Measurements from ENCODE around the gene TFDP3. TPM values are rescaled to one million over a fixed set of nuclear protein-coding genes. Genes with fewer than 3 reads are reported as not detected.

Gene TFDP3, protein sequence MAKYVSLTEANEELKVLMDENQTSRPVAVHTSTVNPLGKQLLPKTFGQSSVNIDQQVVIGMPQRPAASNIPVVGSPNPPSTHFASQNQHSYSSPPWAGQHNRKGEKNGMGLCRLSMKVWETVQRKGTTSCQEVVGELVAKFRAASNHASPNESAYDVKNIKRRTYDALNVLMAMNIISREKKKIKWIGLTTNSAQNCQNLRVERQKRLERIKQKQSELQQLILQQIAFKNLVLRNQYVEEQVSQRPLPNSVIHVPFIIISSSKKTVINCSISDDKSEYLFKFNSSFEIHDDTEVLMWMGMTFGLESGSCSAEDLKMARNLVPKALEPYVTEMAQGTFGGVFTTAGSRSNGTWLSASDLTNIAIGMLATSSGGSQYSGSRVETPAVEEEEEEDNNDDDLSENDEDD
- total RNA-seq (not detected), polyA plus RNA-seq (not detected)

DNA sequence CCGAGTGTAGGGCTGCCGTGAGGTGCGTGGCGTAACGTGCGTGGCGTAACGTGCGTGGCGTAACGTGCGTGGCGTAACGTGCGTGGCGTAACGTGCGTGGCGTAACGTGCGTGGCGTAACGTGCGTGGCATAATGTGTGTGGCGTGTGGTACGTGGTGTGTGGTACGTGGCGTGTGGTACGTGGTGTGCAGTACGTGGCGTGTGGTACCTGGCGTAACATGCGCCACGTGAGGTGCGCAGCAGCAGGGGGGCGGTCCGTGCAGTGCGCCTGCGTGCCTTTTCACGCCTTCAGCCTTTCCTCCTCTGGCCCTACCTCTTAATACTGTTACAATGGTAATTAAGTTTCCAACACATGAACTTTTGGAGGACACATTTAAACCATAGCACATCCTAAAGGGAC is at the start of gene TFDP3:
TSS of gene TFDP3 (minus strand) at position 26 of the 400 bp plus-strand sequence. CDS start 95 bp downstream, outside the sequence.
- Histone ChIP-seq H3K4me3 (ENCODE audit: low read length in 2 of 2) (no peak within 1 kb of the TSS), H3K36me3 (ENCODE audit: insufficient read depth, low read length) (no peaks in the 10 kb centered on the region), H3K9me3 (ENCODE audit: control insufficient read depth in 1 of 2, low read length in 2 of 2) (no peaks in the 10 kb centered on the region), H3K27me3 (ENCODE audit: insufficient read depth, low read length) (no peaks in the 10 kb centered on the region), H3K4me1 (ENCODE audit: insufficient read depth, low read length) (no peaks in the 10 kb centered on the region), H3K27ac (ENCODE audit: low read depth, low read length) (no peak within 1 kb of the TSS)
- Mint-ChIP-seq H3K4me1 (no peaks in the 10 kb centered on the region), H3K36me3 (no peaks in the 10 kb centered on the region), H3K9me3 (no peaks in the 10 kb centered on the region), H3K27ac (no peak within 1 kb of the TSS), H3K27me3 (no peaks in the 10 kb centered on the region), H3K4me3 (no peak within 1 kb of the TSS)
- ChIA-PET POLR2A (ENCODE audit: partially characterized antibody) (no interaction called here), CTCF (ENCODE audit: partially characterized antibody) (no interaction called here)
- no peak for DNase-seq
- intact Hi-C loops (cut with micrococcal nuclease) = no loop called here

DNA sequence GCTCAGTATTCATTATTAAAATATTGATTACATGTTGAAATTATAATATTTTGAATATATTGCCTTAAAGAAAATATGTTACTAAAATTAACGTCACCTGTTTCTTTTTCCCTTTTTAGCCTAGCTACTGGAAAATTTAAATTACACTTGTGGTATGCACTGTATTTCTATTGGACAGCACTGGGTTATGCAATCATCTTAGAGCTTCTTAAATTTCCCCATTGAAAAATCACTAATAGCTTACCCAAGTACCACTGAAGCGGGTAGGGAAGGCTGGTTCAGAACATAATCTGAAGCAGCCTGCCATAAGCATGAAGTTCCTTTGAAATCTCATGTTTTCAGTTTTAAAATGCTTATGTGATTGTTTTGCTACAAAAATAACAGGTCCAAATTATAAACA is 49.5 kb upstream of the TFDP3 start:
- Mint-ChIP-seq H3K27me3 (peaks cover 0 to 1% of the 10 kb centered on the region in 2 donors), H3K4me3 (no peak overlapping the region), H3K36me3 (no peaks in the 10 kb centered on the region), H3K9me3 (no peaks in the 10 kb centered on the region), H3K27ac (no peak overlapping the region), H3K4me1 (no peaks in the 10 kb centered on the region)
- POLR2A ChIA-PET (ENCODE audit: partially characterized antibody) = no interaction called here
- Histone ChIP-seq H3K27me3 (ENCODE audit: insufficient read depth, low read length) (no peaks in the 10 kb centered on the region), H3K9me3 (ENCODE audit: control insufficient read depth in 1 of 2, low read length in 2 of 2) (no peaks in the 10 kb centered on the region), H3K4me3 (ENCODE audit: low read length in 2 of 2) (no peak overlapping the region), H3K36me3 (ENCODE audit: insufficient read depth, low read length) (no peaks in the 10 kb centered on the region), H3K27ac (ENCODE audit: low read depth, low read length) (no peak overlapping the region), H3K4me1 (ENCODE audit: insufficient read depth, low read length) (no peaks in the 10 kb centered on the region)
- DNase-seq = no peak
- intact Hi-C loops (cut with micrococcal nuclease) = no loop called here
- CTCF ChIA-PET (ENCODE audit: partially characterized antibody) = no interaction called here

DNA sequence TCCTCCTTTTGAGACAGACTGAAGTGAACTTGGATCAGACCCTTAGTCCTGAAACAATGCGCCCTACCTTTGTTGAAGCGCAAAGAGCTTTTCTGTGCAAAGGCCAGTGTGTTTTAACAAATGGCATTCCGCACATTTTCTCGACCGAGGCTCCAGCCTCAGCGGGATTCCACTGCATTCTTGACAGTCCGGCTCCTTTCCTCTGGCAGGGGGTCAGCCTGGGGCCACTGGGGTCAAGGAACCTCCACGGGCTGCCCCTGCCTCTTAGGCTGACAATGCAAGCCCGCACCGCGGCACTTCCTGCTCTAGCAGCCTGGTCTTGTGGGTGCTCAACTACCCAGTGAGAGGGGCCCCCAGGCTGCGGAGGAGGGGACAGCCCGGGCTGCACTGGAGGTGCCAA is 47.2 kb upstream of the TFDP3 start:
- Mint-ChIP-seq H3K27me3 (peaks cover 0 to 1% of the 10 kb centered on the region in 2 donors), H3K9me3 (peaks cover 0 to 5% (median 0%) of the 10 kb centered on the region in 8 donors)
- H3K4me3 ChIP-seq (ENCODE audit: low read length in 2 of 2) = no peak overlapping the region

DNA sequence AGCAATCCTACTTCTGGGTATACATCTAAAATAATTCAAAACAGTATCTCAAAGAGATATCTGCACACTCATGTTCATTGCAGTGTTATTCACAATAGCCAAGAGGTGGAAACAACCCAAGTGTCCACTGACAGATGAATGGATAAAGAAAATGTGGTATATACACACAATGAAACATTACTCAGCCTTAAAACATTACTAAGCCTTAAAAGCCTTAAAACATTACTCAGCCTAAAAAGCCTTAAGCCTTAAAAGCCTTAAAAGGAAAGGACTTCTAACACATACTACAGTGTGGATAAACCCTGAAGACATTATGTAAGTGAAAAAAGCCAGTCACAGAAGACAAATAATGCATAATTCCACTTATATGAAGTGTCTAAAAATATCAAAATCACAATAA is 40.3 kb upstream of the TFDP3 start:
- no peaks in the 10 kb centered on the region for H3K4me1 ChIP-seq (ENCODE audit: insufficient read depth, low read length)
- no peak overlapping the region for H3K27ac ChIP-seq (ENCODE audit: low read depth, low read length)
- no peaks in the 10 kb centered on the region for H3K4me1 Mint-ChIP-seq
- no peak overlapping the region for H3K27ac Mint-ChIP-seq
- no peaks in the 10 kb centered on the region for H3K36me3 Mint-ChIP-seq
- H3K36me3 ChIP-seq (ENCODE audit: insufficient read depth, low read length) = no peaks in the 10 kb centered on the region
- H3K9me3 ChIP-seq (ENCODE audit: control insufficient read depth in 1 of 2, low read length in 2 of 2) = no peaks in the 10 kb centered on the region
- DNase-seq = no peak
- ChIA-PET POLR2A (ENCODE audit: partially characterized antibody) (no interaction called here), CTCF (ENCODE audit: partially characterized antibody) (no interaction called here)
- H3K9me3 Mint-ChIP-seq = peaks cover 0 to 5% (median 0%) of the 10 kb centered on the region in 8 donors
- H3K4me3 ChIP-seq (ENCODE audit: low read length in 2 of 2) = no peak overlapping the region
- H3K4me3 Mint-ChIP-seq = no peak overlapping the region
- intact Hi-C loops (cut with micrococcal nuclease) = no loop called here
- no peaks in the 10 kb centered on the region for H3K27me3 ChIP-seq (ENCODE audit: insufficient read depth, low read length)
- H3K27me3 Mint-ChIP-seq = no peaks in the 10 kb centered on the region

More for the DNA sequence above, 47.2 kb upstream of the TFDP3 start:
- H3K27me3 ChIP-seq (ENCODE audit: insufficient read depth, low read length) = no peaks in the 10 kb centered on the region
- no peak overlapping the region for H3K4me3 Mint-ChIP-seq
- intact Hi-C loops (cut with micrococcal nuclease) = no loop called here
- no peaks in the 10 kb centered on the region for H3K36me3 Mint-ChIP-seq
- POLR2A ChIA-PET (ENCODE audit: partially characterized antibody) = no interaction called here
- no peak overlapping the region for H3K27ac ChIP-seq (ENCODE audit: low read depth, low read length)
- no peaks in the 10 kb centered on the region for H3K36me3 ChIP-seq (ENCODE audit: insufficient read depth, low read length)
- no peaks in the 10 kb centered on the region for H3K9me3 ChIP-seq (ENCODE audit: control insufficient read depth in 1 of 2, low read length in 2 of 2)
- DNase-seq = no peak
- CTCF ChIA-PET (ENCODE audit: partially characterized antibody) = no interaction called here
- no peaks in the 10 kb centered on the region for H3K4me1 ChIP-seq (ENCODE audit: insufficient read depth, low read length)
- no peak overlapping the region for H3K27ac Mint-ChIP-seq
- no peaks in the 10 kb centered on the region for H3K4me1 Mint-ChIP-seq

DNA sequence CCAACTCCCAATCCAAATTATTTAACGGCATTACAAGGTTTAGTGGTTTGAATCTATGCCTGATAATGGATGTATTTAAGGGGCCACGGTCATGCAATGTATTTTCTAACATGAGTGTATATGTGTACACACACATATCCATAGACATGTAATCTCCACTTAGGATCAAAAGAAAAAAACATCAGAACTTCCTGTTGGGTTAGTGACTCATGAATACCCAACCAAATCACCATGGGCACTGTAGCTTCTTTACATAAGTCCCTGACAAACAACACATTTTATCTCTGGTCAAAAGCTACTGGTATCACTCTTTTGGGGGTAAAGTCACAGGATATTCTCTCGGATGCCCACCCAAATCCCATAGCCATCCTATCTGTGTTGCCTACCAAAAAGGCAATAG is 36.5 kb upstream of the TFDP3 start:
- Mint-ChIP-seq H3K27ac (no peak overlapping the region), H3K4me1 (no peaks in the 10 kb centered on the region), H3K4me3 (no peak overlapping the region), H3K27me3 (no peaks in the 10 kb centered on the region), H3K9me3 (peaks cover 0 to 4% (median 0%) of the 10 kb centered on the region in 8 donors), H3K36me3 (no peaks in the 10 kb centered on the region)
- Histone ChIP-seq H3K4me1 (ENCODE audit: insufficient read depth, low read length) (no peaks in the 10 kb centered on the region), H3K36me3 (ENCODE audit: insufficient read depth, low read length) (no peaks in the 10 kb centered on the region), H3K27ac (ENCODE audit: low read depth, low read length) (no peak overlapping the region), H3K27me3 (ENCODE audit: insufficient read depth, low read length) (no peaks in the 10 kb centered on the region), H3K4me3 (ENCODE audit: low read length in 2 of 2) (no peak overlapping the region), H3K9me3 (ENCODE audit: control insufficient read depth in 1 of 2, low read length in 2 of 2) (no peaks in the 10 kb centered on the region)
- intact Hi-C loops (cut with micrococcal nuclease) = no loop called here
- POLR2A ChIA-PET (ENCODE audit: partially characterized antibody) = no interaction called here
- DNase-seq = no peak
- CTCF ChIA-PET (ENCODE audit: partially characterized antibody) = interaction anchor here (1.1 kb wide), 1 partner anchor 10 kb away, joined by 3 read pairs; no protein-coding TSS in a partner anchor

DNA sequence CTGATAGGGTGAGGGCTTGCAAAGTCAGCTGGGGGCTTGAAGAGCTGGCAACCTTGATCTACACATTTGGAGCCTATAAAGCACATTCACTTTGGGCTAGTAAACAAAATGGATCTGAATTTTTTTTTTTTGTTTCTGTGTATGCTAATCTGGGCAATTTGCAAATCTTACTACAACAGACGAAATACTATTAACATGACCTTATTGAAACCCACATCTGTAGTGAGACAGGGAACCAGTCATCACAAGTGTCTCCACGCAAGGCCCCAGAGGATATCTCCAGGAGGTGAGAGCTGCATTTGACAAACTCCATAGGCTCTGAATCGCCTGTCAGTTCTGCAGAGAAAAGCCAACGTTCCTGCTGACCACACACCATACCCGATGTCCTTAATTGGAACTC is 33.0 kb upstream of the TFDP3 start:
- POLR2A ChIA-PET (ENCODE audit: partially characterized antibody) = no interaction called here
- peaks cover 0 to 30% (median 16%) of the 10 kb centered on the region in 8 donors for H3K9me3 Mint-ChIP-seq
- no peak overlapping the region for H3K4me3 Mint-ChIP-seq
- H3K27ac ChIP-seq (ENCODE audit: low read depth, low read length) = no peak overlapping the region
- no peaks in the 10 kb centered on the region for H3K36me3 ChIP-seq (ENCODE audit: insufficient read depth, low read length)
- DNase-seq = no peak
- no peaks in the 10 kb centered on the region for H3K27me3 ChIP-seq (ENCODE audit: insufficient read depth, low read length)
- CTCF ChIA-PET (ENCODE audit: partially characterized antibody) = no interaction called here
- no peak overlapping the region for H3K27ac Mint-ChIP-seq
- intact Hi-C loops (cut with micrococcal nuclease) = no loop called here
- no peaks in the 10 kb centered on the region for H3K9me3 ChIP-seq (ENCODE audit: control insufficient read depth in 1 of 2, low read length in 2 of 2)
- no peaks in the 10 kb centered on the region for H3K27me3 Mint-ChIP-seq
- no peaks in the 10 kb centered on the region for H3K4me1 ChIP-seq (ENCODE audit: insufficient read depth, low read length)
- no peak overlapping the region for H3K4me3 ChIP-seq (ENCODE audit: low read length in 2 of 2)
- no peaks in the 10 kb centered on the region for H3K4me1 Mint-ChIP-seq
- no peaks in the 10 kb centered on the region for H3K36me3 Mint-ChIP-seq

DNA sequence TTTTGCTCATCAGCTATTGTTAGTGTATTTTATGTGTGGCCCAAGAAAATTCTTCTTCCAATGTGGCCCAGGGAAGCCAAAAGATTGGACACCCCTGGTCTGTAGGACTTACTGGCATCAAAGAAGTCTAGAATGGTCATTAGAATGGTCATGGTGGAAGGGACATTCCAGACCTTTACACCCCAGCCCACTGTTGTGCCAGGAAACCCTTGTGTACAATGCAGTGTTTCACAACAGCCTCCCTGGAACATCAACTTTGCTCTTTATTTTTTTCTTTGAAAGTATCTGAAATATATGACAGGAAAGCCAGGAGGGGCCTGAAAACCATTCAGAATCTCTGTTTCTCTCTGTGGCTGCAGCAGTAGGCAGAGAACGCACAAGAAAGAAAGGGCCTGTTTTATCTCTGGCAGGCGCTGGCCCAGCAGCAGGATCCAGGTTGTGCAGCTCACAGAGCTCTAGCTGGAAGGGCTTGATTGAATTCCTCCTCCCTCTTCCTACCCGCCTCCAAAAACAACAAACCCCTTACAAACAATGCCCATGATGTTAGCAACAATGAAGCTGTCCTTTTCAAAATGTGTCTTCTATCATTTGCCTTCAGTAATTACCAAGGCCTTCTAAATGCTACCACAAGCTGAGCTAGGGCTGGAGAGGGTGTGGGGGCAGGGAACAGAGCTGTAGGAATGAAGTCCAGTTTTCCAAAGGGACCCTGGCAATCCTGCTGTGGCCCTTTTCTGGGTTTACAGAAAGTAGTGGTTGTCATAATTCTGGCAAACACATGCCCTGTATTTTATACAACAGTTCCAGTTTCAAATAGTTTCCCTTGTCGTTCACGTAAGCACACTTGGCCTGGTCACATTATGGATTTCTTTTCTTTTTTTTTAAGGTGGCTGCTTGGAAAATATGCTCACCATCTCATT is 32.3 kb upstream of the TFDP3 start:
- CTCF ChIA-PET (ENCODE audit: partially characterized antibody) = no interaction called here
- POLR2A ChIA-PET (ENCODE audit: partially characterized antibody) = no interaction called here
- no peaks in the 10 kb centered on the region for H3K36me3 ChIP-seq (ENCODE audit: insufficient read depth, low read length)
- no peak overlapping the region for H3K4me3 ChIP-seq (ENCODE audit: low read length in 2 of 2)
- no peaks in the 10 kb centered on the region for H3K27me3 ChIP-seq (ENCODE audit: insufficient read depth, low read length)
- H3K9me3 ChIP-seq (ENCODE audit: control insufficient read depth in 1 of 2, low read length in 2 of 2) = no peaks in the 10 kb centered on the region
- Mint-ChIP-seq H3K27ac (no peak overlapping the region), H3K27me3 (no peaks in the 10 kb centered on the region), H3K4me3 (no peak overlapping the region), H3K4me1 (no peaks in the 10 kb centered on the region), H3K9me3 (peaks cover 0 to 36% (median 20%) of the 10 kb centered on the region in 8 donors), H3K36me3 (no peaks in the 10 kb centered on the region)
- no peak for DNase-seq
- no peaks in the 10 kb centered on the region for H3K4me1 ChIP-seq (ENCODE audit: insufficient read depth, low read length)
- intact Hi-C loops (cut with micrococcal nuclease) = no loop called here
- H3K27ac ChIP-seq (ENCODE audit: low read depth, low read length) = no peak overlapping the region
